ENCODE data around the gene MARVELD2. TPM values are rescaled to one million over a fixed set of nuclear protein-coding genes. Genes with fewer than 3 reads are reported as not detected.

Gene MARVELD2
- total and polyA plus RNA-seq, 2 of the 13 experiments (the other 11 are each of a cell fraction or from before 2014, with no cell fraction given), result 11.1 to 15.4 TPM

- TF ChIP-seq ZNF318 (CRISPR knock-in tag; IDR thresholded peaks at IDR 0.05) (no peak), NFE2L2 (IDR thresholded peaks at IDR 0.05; ENCODE audit: low read length) (no peak), FOXA1 (IDR thresholded peaks at IDR 0.05) (no peak), FOXA1 (CRISPR knock-in tag; IDR thresholded peaks at IDR 0.05) (no peak), BRD4 (CRISPR knock-in tag; IDR thresholded peaks at IDR 0.05) (no peak), MAF1 (CRISPR knock-in tag; IDR thresholded peaks at IDR 0.05; ENCODE audit: borderline replicate concordance) (0 out of 2 replicates have a peak, but pooled peaks have one; percentile 9), RFX1 (IDR thresholded peaks at IDR 0.05) (no peak), SP5 (CRISPR knock-in tag; IDR thresholded peaks at IDR 0.05; ENCODE audit: borderline replicate concordance, low read depth) (no peak), ZSCAN5A (CRISPR knock-in tag; IDR thresholded peaks at IDR 0.05; ENCODE audit: borderline replicate concordance) (no peak), CENPT (CRISPR knock-in tag; IDR thresholded peaks at IDR 0.05; ENCODE audit: low read depth) (no peak), ZNF232 (CRISPR knock-in tag; IDR thresholded peaks at IDR 0.05; ENCODE audit: borderline replicate concordance) (no peak), ZNF33A (CRISPR knock-in tag; IDR thresholded peaks at IDR 0.05; ENCODE audit: borderline replicate concordance) (no peak), ZNF766 (CRISPR knock-in tag; IDR thresholded peaks at IDR 0.05; ENCODE audit: borderline replicate concordance) (peak; percentile 48; the same call in 1 of the 2 replicates), HDAC1 (CRISPR knock-in tag; IDR thresholded peaks at IDR 0.05) (no peak), ZNF776 (CRISPR knock-in tag; IDR thresholded peaks at IDR 0.05) (no peak), ZNF703 (CRISPR knock-in tag; IDR thresholded peaks at IDR 0.05; ENCODE audit: borderline replicate concordance) (no peak), ZNF792 (CRISPR knock-in tag; IDR thresholded peaks at IDR 0.05) (no peak), CREM (IDR thresholded peaks at IDR 0.05) (0 out of 2 replicates have a peak, but pooled peaks have one; percentile 19), CREM (CRISPR knock-in tag; IDR thresholded peaks at IDR 0.05) (no peak), GATAD1 (CRISPR knock-in tag; IDR thresholded peaks at IDR 0.05) (no peak), CREB3 (CRISPR knock-in tag; IDR thresholded peaks at IDR 0.05) (0 out of 2 replicates have a peak, but pooled peaks have one; percentile 24)
Observed at GRCh38 chr5:69368458-69369339, 46.2 kb upstream of the MARVELD2 start (continued).

All from HepG2 (cell line).